HG02943 (cell line): ENCODE results near the gene HIPK3.
"Not testable (repeated sequence)": the region's sequence is repeated elsewhere in the genome, so short reads cannot be mapped to it uniquely, and the experiment has no call there.

Source experiments
- ATAC-seq: cut with Tn5 transposase; IDR thresholded peaks from one replicate; pipeline ENCODE4 v1.9.1; 2021; ENCODE audit warnings: mild to moderate bottlenecking, low read depth, moderate library complexity; ENCODE audit not compliant: unreplicated experiment

The HIPK3 gene

GRCh38 chr11:33257897-33258630 lies 883 bp downstream of the HIPK3 start:
- ATAC-seq = peak; percentile 48

GRCh38 chr11:33258631-33259205 lies 1.5 kb downstream of the HIPK3 start:
- ATAC-seq = no peak

- no peak for ATAC-seq
Observed at GRCh38 chr11:33259869-33260268, 2.7 kb downstream of the HIPK3 start.

- ATAC-seq = not testable (repeated sequence)
Observed at GRCh38 chr11:33261350-33261749, 4.2 kb downstream of the HIPK3 start.

GRCh38 chr11:33262011-33262645 lies 4.9 kb downstream of the HIPK3 start:
- no peak for ATAC-seq

GRCh38 chr11:33263549-33263948 lies 6.4 kb downstream of the HIPK3 start:
- ATAC-seq = no peak

- ATAC-seq = no peak
Observed at GRCh38 chr11:33264926-33265325, 7.7 kb downstream of the HIPK3 start.

- no peak for ATAC-seq
Observed at GRCh38 chr11:33266393-33267215, 9.4 kb downstream of the HIPK3 start.

- ATAC-seq = no peak
Observed at GRCh38 chr11:33268945-33269540, 11.9 kb downstream of the HIPK3 start.

GRCh38 chr11:33269822-33270221 lies 12.6 kb downstream of the HIPK3 start:
- ATAC-seq = no peak

- ATAC-seq = no peak
Observed at GRCh38 chr11:33271059-33271458, 13.9 kb downstream of the HIPK3 start.

GRCh38 chr11:33272338-33273107 lies 15.3 kb downstream of the HIPK3 start:
- no peak for ATAC-seq

GRCh38 chr11:33273656-33274055 lies 16.5 kb downstream of the HIPK3 start:
- no peak for ATAC-seq

- ATAC-seq = no peak
Observed at GRCh38 chr11:33280411-33280810, 23.2 kb downstream of the HIPK3 start.

GRCh38 chr11:33281758-33282157 lies 24.6 kb downstream of the HIPK3 start:
- no peak for ATAC-seq

- no peak for ATAC-seq
Observed at GRCh38 chr11:33284818-33285217, 27.6 kb downstream of the HIPK3 start.

- ATAC-seq = no peak
Observed at GRCh38 chr11:33290319-33290718, 33.1 kb downstream of the HIPK3 start.

GRCh38 chr11:33291004-33291777 lies 34.0 kb downstream of the HIPK3 start:
- ATAC-seq = no peak

- no peak for ATAC-seq
Observed at GRCh38 chr11:33292311-33292710, 35.1 kb downstream of the HIPK3 start.
